GM18508 (cell line): ENCODE measurements around the gene CNKSR3.
A peak's percentile ranks its signal among the peaks of the same experiment; 100 is the strongest.

Source experiments
- ATAC-seq: cut with Tn5 transposase; IDR thresholded peaks from one replicate; pipeline ENCODE4 v1.9.1; 2021; ENCODE audit warnings: moderate number of reproducible peaks; ENCODE audit not compliant: insufficient read depth, unreplicated experiment

Gene CNKSR3

GRCh38 chr6:154432533-154433476 lies 77.7 kb downstream of the CNKSR3 start:
- no peak for ATAC-seq

DNA sequence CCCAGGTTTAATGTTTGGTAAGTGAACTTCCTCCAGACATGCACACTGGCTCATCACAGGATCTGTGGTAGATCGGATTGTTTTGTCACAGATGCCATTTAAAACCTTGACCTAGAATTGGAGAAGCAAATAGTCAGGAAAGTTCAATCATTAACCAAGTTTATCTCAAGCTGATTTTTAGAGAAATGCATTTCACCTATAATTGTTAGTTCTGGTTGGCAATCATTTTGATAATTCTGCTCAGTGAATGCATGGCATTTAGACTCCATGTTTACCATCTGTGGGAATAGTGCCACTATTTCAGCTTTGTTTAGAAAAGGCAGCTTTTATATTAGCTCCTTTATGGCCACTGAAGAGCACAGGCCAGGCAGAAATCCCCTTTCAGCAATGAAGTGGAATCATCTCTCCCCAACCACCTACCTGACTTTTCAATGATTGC lies 80.0 kb downstream of the CNKSR3 start:
- no peak for ATAC-seq

- no peak for ATAC-seq
Observed at GRCh38 chr6:154429711-154430110, 80.8 kb downstream of the CNKSR3 start.

DNA sequence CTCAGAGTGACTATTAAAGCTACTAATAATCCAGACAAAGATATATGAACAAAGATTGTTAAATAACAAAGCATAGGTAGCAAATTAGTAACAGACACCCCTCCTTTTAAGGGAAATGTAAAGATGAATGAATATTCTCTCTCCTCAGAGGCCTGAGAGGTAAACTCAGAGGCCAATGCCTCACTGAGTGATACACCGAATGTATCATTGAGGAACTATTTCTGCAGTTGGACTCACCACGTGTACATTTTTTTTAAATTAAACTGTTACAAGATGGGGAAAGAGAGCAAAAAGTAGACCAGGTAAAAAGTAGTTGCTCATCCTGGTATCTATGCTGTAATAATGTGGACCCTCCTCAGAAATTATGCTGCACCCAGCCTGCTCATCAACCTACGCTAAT lies 81.6 kb downstream of the CNKSR3 start:
- no peak for ATAC-seq

- no peak for ATAC-seq
Observed at GRCh38 chr6:154427446-154427845, 83.0 kb downstream of the CNKSR3 start.

DNA sequence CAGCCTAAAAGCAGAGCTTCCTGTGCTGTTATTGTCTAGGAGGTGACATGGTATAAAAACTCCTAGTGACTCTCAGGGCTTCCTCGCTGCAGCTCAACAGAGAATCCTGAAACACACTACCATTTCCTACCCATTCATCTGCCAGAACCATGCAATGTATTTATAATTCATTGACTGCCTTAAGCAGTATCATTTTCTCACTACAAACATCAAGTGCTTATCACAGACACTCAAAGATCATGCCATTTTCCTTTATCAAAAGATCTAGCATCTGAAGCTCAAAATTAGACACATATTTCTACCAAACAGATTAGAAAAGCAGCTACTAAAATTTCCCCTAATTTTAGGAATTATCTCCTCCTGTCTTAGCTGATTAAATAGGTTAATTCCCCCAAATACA lies 83.5 kb downstream of the CNKSR3 start:
- ATAC-seq = no peak

GRCh38 chr6:154425034-154425433 lies 85.5 kb downstream of the CNKSR3 start:
- ATAC-seq = no peak

GRCh38 chr6:154414021-154414813 lies 96.3 kb downstream of the CNKSR3 start:
- ATAC-seq = peak; percentile 67

DNA sequence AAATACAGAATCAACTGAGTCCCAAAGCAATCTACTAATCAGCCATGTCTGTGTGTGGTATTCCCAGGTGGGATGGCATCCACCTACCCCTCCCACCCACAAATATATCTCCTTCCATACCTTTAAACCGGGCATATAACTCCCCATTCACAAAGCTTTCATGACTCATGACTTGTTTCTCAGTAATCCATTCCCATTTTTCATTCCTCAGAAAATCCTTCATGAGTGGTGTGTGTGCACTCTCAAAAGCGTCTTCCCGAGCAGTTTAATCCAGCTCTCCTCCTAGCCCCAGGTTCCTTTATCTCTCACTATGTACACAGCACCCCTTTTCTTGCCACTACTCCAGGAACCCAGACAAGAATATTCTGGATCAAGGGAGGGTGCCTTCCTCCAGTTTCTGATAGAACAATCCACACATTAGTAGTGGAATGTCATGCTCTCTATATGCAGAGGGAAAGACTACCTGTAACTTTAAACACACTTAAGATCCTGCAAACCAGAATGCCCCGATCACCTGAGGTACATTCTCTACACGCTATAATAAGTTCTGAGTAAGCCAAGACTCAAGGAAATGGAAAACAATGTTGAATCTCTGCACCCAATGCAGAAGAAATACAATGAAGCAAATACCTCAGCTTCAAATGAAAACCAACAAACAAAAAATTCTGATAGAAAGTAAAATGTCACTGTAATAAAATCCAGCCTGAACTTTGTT lies 98.2 kb downstream of the CNKSR3 start:
- no peak for ATAC-seq

DNA sequence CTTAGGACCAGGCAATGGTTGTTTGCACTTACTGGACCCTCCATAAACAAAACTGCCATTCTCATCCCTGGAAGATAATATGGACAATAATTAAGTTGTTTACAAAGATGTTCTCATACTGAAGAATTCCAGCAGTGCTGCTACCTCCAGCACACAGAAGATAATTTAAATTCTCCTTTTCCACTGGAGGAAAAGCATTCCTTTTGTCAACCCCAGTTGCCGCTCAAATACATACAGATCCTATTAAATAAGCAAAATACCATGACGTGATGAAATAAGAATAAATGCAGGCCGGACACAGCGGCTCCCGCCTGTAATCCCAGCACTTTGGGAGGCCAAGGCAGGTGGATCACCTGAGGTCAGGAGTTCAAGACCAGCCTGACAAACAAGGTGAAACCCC lies 99.4 kb downstream of the CNKSR3 start:
- no peak for ATAC-seq

- no peak for ATAC-seq
Observed at GRCh38 chr6:154410619-154411072, 99.8 kb downstream of the CNKSR3 start.

GRCh38 chr6:154408891-154409500 lies 101.5 kb downstream of the CNKSR3 start:
- no peak for ATAC-seq

DNA sequence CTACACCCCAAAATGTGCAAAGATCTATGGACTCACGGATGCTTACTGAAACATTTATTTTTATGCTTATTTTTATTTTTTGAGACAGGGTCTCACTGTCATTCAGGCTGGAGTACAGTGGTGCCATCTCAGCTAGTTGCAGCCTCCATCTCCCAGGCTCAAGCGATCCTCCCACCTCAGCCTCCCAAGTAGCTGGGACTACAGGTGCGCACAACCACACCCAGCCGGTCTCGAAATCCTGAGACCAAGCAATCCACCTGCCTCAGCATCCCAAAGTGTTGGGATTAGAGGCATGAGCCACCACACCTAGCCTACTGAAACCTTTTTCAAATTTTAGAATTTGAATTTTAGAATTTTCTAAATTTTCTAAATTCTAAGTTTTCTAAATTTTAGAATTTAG lies 103.0 kb downstream of the CNKSR3 start:
- no peak for ATAC-seq

- ATAC-seq = no peak
Observed at GRCh38 chr6:154406869-154407268, 103.6 kb downstream of the CNKSR3 start.

- no peak for ATAC-seq
Observed at GRCh38 chr6:154406301-154406700, 104.2 kb downstream of the CNKSR3 start.

- no peak for ATAC-seq
Observed at GRCh38 chr6:154404791-154405400, 105.6 kb downstream of the CNKSR3 start.

DNA sequence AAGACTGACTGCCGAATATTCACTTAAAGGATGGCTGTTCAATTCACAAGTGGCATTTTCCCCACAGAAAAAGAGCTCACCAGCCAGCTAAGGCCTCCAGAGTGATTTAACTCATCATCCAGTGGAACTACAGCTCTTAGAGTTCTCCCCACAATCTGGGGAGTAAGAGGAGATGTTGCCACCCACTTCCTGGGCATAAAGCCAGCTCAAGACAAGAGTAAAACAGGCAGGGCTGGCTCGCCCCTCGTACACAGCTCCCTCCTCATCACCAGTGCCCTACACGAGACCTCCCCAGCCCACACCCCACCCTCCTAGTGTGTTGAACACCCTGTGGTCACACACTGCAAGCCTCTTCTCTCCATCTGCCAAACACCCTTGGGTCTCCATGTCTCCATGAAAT lies 106.7 kb downstream of the CNKSR3 start:
- no peak for ATAC-seq

DNA sequence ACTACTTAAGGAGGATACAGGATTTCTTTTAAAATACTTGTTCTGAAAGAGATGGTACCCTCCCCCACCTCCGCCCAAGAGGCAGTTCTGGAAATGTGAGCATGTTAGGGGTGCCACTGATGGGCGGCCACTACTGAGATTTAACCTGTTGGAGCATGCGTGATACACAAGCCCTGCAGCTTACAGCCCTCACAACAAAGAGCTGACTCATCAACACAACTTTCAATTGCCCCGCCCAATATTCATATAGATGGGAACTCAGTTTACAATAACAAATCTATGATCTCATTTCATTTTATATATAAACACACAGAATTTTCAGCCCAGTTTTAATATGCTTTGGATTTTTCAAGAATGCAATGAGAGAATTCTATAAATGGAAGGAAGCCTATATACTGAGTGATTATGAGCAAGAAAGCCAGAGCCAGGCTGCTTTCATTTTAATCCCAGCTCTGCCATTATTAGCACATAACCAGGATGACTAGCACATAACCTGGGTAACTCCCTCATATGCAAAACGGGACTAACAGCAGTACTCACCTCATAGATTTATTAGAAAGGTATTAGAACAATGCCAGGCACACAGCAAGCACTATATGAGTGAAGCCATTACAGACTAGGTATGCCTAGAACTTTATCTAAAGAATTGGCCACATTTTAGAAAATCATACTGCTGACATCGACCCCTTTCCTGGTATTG lies 108.3 kb downstream of the CNKSR3 start:
- no peak for ATAC-seq

DNA sequence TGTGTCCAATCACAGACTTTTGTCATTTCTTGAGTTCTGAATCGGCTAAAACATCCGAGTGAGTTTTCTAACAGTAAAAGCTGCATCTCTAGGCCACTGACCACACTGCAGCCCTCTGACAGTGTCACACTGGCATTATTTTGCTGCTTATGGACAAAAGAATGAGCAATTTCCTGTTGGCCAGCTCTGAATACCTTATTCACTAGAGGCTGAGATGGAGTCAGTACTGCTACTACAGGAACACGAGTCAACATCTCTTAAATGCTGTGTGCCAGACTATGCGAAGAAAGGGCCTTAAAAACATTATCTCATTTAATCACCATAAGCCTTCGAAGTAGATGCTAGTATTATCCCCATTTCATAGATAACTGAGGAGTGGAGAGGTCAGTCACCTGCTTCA lies 111.4 kb downstream of the CNKSR3 start:
- no peak for ATAC-seq
